ENCODE results near the gene TULP4. TPM values are rescaled to one million over a fixed set of nuclear protein-coding genes. Genes with fewer than 3 reads are reported as not detected.

Gene TULP4
- total and polyA plus RNA-seq, 2 of the 8 experiments (the other 6 are each of a cell fraction or from before 2014, with no cell fraction given), result 7.7 to 51.6 TPM

- Histone ChIP-seq H3K9me3 (ENCODE audit: insufficient read depth in 2 of 2, low read depth in 1 of 2, low read length in 1 of 2) (no peaks in the 10 kb centered on the region), H3K4me1 (replicated peaks in 1 of 4; ENCODE audit: control insufficient read depth in 3 of 4, insufficient read depth in 4 of 4, low read length in 3 of 4) (no peaks in the 10 kb centered on the region; a peak in 2 of 7 replicates), H3K23me2 (ENCODE audit: low read depth, low read length) (no peaks in the 10 kb centered on the region), H3K56ac (replicated peaks; ENCODE audit: insufficient read length, low read depth, low read length) (no peak overlapping the region), H3K14ac (ENCODE audit: insufficient read length) (no peak overlapping the region), H4K20me1 (replicated peaks in 1 of 2; ENCODE audit: control insufficient read depth in 1 of 2, insufficient read depth in 2 of 2, low read length in 2 of 2) (peaks cover 0 to 1% of the 10 kb centered on the region in 2 experiments), H2BK120ac (replicated peaks; ENCODE audit: low read depth, low read length) (no peak overlapping the region), H2BK15ac (ENCODE audit: low read length) (no peak overlapping the region), H3K4me3 (ENCODE audit: extremely low read depth in 1 of 4, insufficient read depth in 2 of 4, low read depth in 3 of 4, low read length in 4 of 4) (no peak overlapping the region), H3K79me2 (ENCODE audit: control insufficient read depth in 1 of 2, insufficient read depth in 2 of 2, low read length in 2 of 2) (no peaks in the 10 kb centered on the region), H2BK12ac (ENCODE audit: low read depth, low read length) (no peak overlapping the region), H2BK5ac (ENCODE audit: low read depth, low read length) (no peak overlapping the region), H3K4ac (replicated peaks; ENCODE audit: insufficient read length, low read depth, low read length) (no peak overlapping the region), H3K36me3 (ENCODE audit: control insufficient read depth in 2 of 4, insufficient read depth in 4 of 4, low read length in 3 of 4) (peaks cover 0 to 2% (median 0%) of the 10 kb centered on the region in 4 experiments; a peak in 1 of 8 replicates), H4K91ac (replicated peaks; ENCODE audit: insufficient read length, low read length) (no peak overlapping the region), H4K8ac (ENCODE audit: extremely low read depth, insufficient read depth, low read length) (no peak overlapping the region), H3K23ac (ENCODE audit: insufficient read length) (no peak overlapping the region), H2AK5ac (ENCODE audit: low read depth, low read length) (no peak overlapping the region), H2AFZ (ENCODE audit: low read length) (no peak overlapping the region), H3K18ac (ENCODE audit: extremely low read depth, low read length) (no peak overlapping the region), H3K4me2 (ENCODE audit: insufficient read depth in 1 of 2, low read depth in 2 of 2, low read length in 2 of 2) (no peak overlapping the region), H3K79me1 (ENCODE audit: low read depth, low read length) (no peaks in the 10 kb centered on the region), H3K27me3 (replicated peaks in 1 of 4; ENCODE audit: control insufficient read depth in 3 of 4, extremely low read depth in 1 of 4, insufficient read depth in 3 of 4, low read length in 3 of 4) (no peaks in the 10 kb centered on the region), H4K5ac (ENCODE audit: insufficient read length, low read depth, low read length) (no peak overlapping the region), H2BK20ac (ENCODE audit: low read length) (no peak overlapping the region), H3K9ac (replicated peaks in 1 of 4; ENCODE audit: extremely low read depth in 1 of 4, low read depth in 3 of 4, low read length in 3 of 4) (no peak overlapping the region), H3K27ac (ENCODE audit: low read depth, low read length) (no peak overlapping the region)
- 92% methylated on average over 4 of the region's 4 CpGs; no CpG with 5 or more reads in 1 of the 2 experiments for WGBS, 2 experiments (ENCODE audit: extremely low coverage in 1 of 2, insufficient coverage in 1 of 2, insufficient read length in 1 of 2, insufficient replicate concordance in 2 of 2, low coverage in 1 of 2, low lambda C conversion rate in 2 of 2, missing lambda C conversion rate in 1 of 2)
- TF ChIP-seq CREB1 (IDR thresholded peaks at IDR 0.05) (no peak), KDM1A (IDR thresholded peaks at IDR 0.05; ENCODE audit: borderline replicate concordance, low read length) (no peak), POU5F1 (IDR thresholded peaks at IDR 0.05; ENCODE audit: low read depth, low read length) (no peak), TAF1 (IDR thresholded peaks at IDR 0.05; ENCODE audit: low read depth, low read length) (no peak), GABPA (IDR thresholded peaks at IDR 0.05; ENCODE audit: borderline replicate concordance, insufficient read depth, low read length) (no peak), EP300 (IDR thresholded peaks at IDR 0.05; ENCODE audit: borderline replicate concordance in 1 of 2, low read depth in 2 of 2, low read length in 2 of 2) (no peak), RAD21 (IDR thresholded peaks at IDR 0.05 in 1 of 2, conservative IDR thresholded peaks at IDR 0.05 in 1 of 2; ENCODE audit: low read depth in 2 of 2, low read length in 2 of 2) (no peak), HDAC6 (IDR thresholded peaks at IDR 0.05; ENCODE audit: low read depth, low read length) (no peak), EGR1 (IDR thresholded peaks at IDR 0.05; ENCODE audit: borderline replicate concordance, low read depth, low read length) (no peak), RNF2 (IDR thresholded peaks at IDR 0.05; ENCODE audit: borderline replicate concordance, low read depth, low read length, missing control alignments, poor library complexity, severe bottlenecking) (no peak), TCF12 (IDR thresholded peaks at IDR 0.05; ENCODE audit: low read depth, low read length) (no peak), GTF2F1 (IDR thresholded peaks at IDR 0.05; ENCODE audit: borderline replicate concordance, low read depth, low read length) (no peak), CHD1 (IDR thresholded peaks at IDR 0.05; ENCODE audit: low read depth, low read length) (no peak), SAP30 (IDR thresholded peaks at IDR 0.05; ENCODE audit: insufficient read depth, insufficient replicate concordance, low read length) (no peak)
- ChIA-PET POLR2A (ENCODE audit: partially characterized antibody) (interaction anchor here (0.7 kb wide), 1 partner anchor 13 kb away, joined by 3 read pairs; no protein-coding TSS in a partner anchor), CTCF (ENCODE audit: partially characterized antibody) (interaction anchor here (0.6 to 1.5 kb wide), 4 partner anchors 9 to 172 kb away, joined by 3 read pairs; no protein-coding TSS in a partner anchor)
- FAIRE-seq (no peak), DNase-seq (ENCODE audit: low read depth in 1 of 2, low spot score in 2 of 2) (no peak)
Observed at GRCh38 chr6:158411998-158412397, 99.7 kb downstream of the TULP4 start.
